HepG2 (cell line): Measurements from ENCODE around the gene HIF3A. TPM values are rescaled to one million over a fixed set of nuclear protein-coding genes. Genes with fewer than 3 reads are reported as not detected.

Experiments
- DMAP1 ChIP-seq: IDR thresholded peaks from 2 replicates; pipeline ENCODE4 v1.6.1; 2016
- HOXD1 ChIP-seq: sonication (generic); formaldehyde crosslinking; IDR thresholded peaks from 2 replicates; pipeline ENCODE4 v1.5.0; 2020; ENCODE audit warnings: missing genetic modification reagents
- MTA1 ChIP-seq: sonication (generic); formaldehyde crosslinking; IDR thresholded peaks from 2 replicates; pipeline ENCODE4 v1.4.0; 2020; ENCODE audit warnings: missing genetic modification reagents, mild to moderate bottlenecking, borderline replicate concordance
- NFE2 ChIP-seq: sonication (generic); formaldehyde crosslinking; IDR thresholded peaks from 2 replicates; pipeline ENCODE4 v1.4.0; 2020; ENCODE audit warnings: missing genetic modification reagents
- TCF7 ChIP-seq: sonication (generic); IDR thresholded peaks from 2 replicates; pipeline ENCODE4 v1.6.1; 2016; ENCODE audit warnings: antibody characterized with exemption, low read depth
- ZBTB3 ChIP-seq: sonication (generic); formaldehyde crosslinking; IDR thresholded peaks from 2 replicates; pipeline ENCODE4 v1.4.0; 2020; ENCODE audit warnings: low read depth, mild to moderate bottlenecking, moderate library complexity, missing genetic modification reagents, borderline replicate concordance
- ZNF12 ChIP-seq: sonication (generic); formaldehyde crosslinking; IDR thresholded peaks from 2 replicates; pipeline ENCODE4 v1.5.0; 2020; ENCODE audit warnings: missing genetic modification reagents
- ZNF136 ChIP-seq: sonication (generic); formaldehyde crosslinking; IDR thresholded peaks from 2 replicates; pipeline ENCODE4 v1.8.1; 2022; ENCODE audit warnings: low read depth, mild to moderate bottlenecking, moderate library complexity, missing genetic modification reagents
- ZNF350 ChIP-seq: sonication (generic); formaldehyde crosslinking; IDR thresholded peaks from 2 replicates; pipeline ENCODE4 v1.4.0; 2020; ENCODE audit warnings: mild to moderate bottlenecking, low read depth, missing genetic modification reagents, borderline replicate concordance
- ZNF44 ChIP-seq: sonication (generic); formaldehyde crosslinking; IDR thresholded peaks from 2 replicates; pipeline ENCODE4 v1.5.1; 2020; ENCODE audit warnings: mild to moderate bottlenecking, missing genetic modification reagents
- ZNF530 ChIP-seq: sonication (generic); formaldehyde crosslinking; IDR thresholded peaks from 2 replicates; pipeline ENCODE4 v1.5.0; 2020; ENCODE audit warnings: low read depth, mild to moderate bottlenecking, missing genetic modification reagents
- ZNF567 ChIP-seq: sonication (generic); formaldehyde crosslinking; IDR thresholded peaks from 2 replicates; pipeline ENCODE4 v1.8.1; 2023; ENCODE audit warnings: mild to moderate bottlenecking, missing genetic modification reagents, borderline replicate concordance
- ZNF816 ChIP-seq: sonication (generic); formaldehyde crosslinking; IDR thresholded peaks from 2 replicates; pipeline ENCODE4 v1.8.0; 2022; ENCODE audit warnings: missing genetic modification reagents, mild to moderate bottlenecking, borderline replicate concordance
- polyA plus RNA-seq, 8 experiments: library from polyadenylated mRNA; depleted of rRNA in 3 of 8; stranded (reverse) in 7 of 8; unstranded in 1 of 8; fragments of >200 nt; fragmentation: Illumina TruSeq in 4 of 8; extraction: Trizol in 4 of 8; gene quantifications; 2 replicates each; pipeline versions ENCODE4 v1.2.1 to v1.2.3, GENCODE V29; 2011 to 2016; ENCODE audit warnings: low read depth in 4 of 8, missing spikeins in 1 of 8, mixed read lengths in 1 of 8; ENCODE audit not compliant: insufficient read depth in 1 of 8
- total RNA-seq, 5 experiments: library from RNA; depleted of rRNA; stranded (reverse); fragments of >200 nt; fragmentation: Illumina TruSeq; extraction: Trizol; gene quantifications; 2 replicates each; pipeline ENCODE4 v1.2.3, GENCODE V29; 2016; ENCODE audit warnings: low read depth in 1 of 5
- TF ChIP-seq, protein P1 (sequence below): IDR thresholded peaks from 2 replicates; pipeline ENCODE4 v1.6.1; 2016
- TF ChIP-seq, protein P2 (sequence below): IDR thresholded peaks from 2 replicates; pipeline ENCODE4 v1.6.1; 2016; ENCODE audit warnings: missing compliant biosample characterization, missing genetic modification reagents, borderline replicate concordance
- TF ChIP-seq, protein P3 (sequence below): sonication (generic); formaldehyde crosslinking; IDR thresholded peaks from 2 replicates; pipeline ENCODE4 v1.4.0; 2020; ENCODE audit warnings: missing genetic modification reagents, low read depth, mild to moderate bottlenecking, borderline replicate concordance
- TF ChIP-seq, protein P4 (sequence below): sonication (generic); formaldehyde crosslinking; IDR thresholded peaks from 2 replicates; pipeline ENCODE4 v1.5.0; 2020; ENCODE audit warnings: mild to moderate bottlenecking, missing genetic modification reagents, borderline replicate concordance

The HIF3A gene
- total and polyA plus RNA-seq, 2 of the 13 experiments (the other 11 are each of a cell fraction or from before 2014, with no cell fraction given), result 0.09 to 0.22 TPM

DNA sequence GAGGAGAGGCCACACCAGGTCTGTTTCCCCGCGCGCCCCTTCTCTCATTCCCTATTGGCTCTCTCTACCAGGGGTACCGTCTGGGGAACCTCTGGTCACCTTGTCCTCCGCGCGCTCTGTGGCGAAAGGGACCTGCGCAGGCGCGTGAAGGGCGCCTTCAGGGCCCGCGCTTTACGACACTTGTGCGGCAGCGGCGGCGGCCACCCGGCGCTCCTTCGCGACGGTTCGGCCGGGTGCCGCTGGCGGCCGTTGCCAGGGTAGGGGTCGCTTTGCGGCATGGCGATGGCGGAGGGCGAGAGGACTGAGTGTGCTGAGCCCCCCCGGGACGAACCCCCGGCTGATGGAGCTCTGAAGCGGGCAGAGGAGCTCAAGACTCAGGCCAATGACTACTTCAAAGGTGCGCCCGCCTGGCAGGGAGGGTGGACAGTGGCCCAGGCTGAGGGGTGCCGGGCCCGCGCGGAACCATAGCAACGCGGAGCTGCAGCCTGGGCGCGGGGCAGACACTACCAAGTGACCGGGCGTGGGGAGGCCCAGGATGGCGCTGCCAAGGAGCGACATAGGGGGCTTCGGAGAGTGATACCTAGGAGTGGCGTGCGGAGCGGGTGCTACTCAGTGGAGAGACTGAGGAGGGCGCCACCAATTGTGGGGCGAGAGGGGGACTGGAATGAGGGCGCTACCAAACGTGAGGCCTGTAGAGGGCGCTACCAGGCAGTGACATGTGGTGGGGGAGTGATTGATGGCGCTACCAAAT lies 50.2 kb downstream of the HIF3A start, which contains the start of gene PPP5C (continued):
- TF ChIP-seq HOXD1 (CRISPR knock-in tag), result peak; percentile 70
- TF ChIP-seq DMAP1 (CRISPR knock-in tag), result peak; percentile 81
- TF ChIP-seq, protein P1, sequence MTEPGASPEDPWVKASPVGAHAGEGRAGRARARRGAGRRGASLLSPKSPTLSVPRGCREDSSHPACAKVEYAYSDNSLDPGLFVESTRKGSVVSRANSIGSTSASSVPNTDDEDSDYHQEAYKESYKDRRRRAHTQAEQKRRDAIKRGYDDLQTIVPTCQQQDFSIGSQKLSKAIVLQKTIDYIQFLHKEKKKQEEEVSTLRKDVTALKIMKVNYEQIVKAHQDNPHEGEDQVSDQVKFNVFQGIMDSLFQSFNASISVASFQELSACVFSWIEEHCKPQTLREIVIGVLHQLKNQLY, result 0 out of 2 replicates have a peak, but pooled peaks have one; percentile 7
- TF ChIP-seq ZNF136 (CRISPR knock-in tag), result peak; percentile 67; the same call in 1 of the 2 replicates
- TF ChIP-seq, protein P2, sequence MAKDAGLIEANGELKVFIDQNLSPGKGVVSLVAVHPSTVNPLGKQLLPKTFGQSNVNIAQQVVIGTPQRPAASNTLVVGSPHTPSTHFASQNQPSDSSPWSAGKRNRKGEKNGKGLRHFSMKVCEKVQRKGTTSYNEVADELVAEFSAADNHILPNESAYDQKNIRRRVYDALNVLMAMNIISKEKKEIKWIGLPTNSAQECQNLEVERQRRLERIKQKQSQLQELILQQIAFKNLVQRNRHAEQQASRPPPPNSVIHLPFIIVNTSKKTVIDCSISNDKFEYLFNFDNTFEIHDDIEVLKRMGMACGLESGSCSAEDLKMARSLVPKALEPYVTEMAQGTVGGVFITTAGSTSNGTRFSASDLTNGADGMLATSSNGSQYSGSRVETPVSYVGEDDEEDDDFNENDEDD (CRISPR knock-in tag), result peak; percentile 63; the same call in 1 of the 2 replicates
- 0 out of 2 replicates have a peak, but pooled peaks have one; percentile 39 for TF ChIP-seq ZNF44 (CRISPR knock-in tag)
- 0 out of 2 replicates have a peak, but pooled peaks have one; percentile 71 for TF ChIP-seq ZNF567 (CRISPR knock-in tag)
- TF ChIP-seq NFE2 (CRISPR knock-in tag), result 0 out of 2 replicates have a peak, but pooled peaks have one; percentile 17
- peak; percentile 28; the same call in 1 of the 2 replicates for TF ChIP-seq ZNF12 (CRISPR knock-in tag)
- TF ChIP-seq, protein P3, sequence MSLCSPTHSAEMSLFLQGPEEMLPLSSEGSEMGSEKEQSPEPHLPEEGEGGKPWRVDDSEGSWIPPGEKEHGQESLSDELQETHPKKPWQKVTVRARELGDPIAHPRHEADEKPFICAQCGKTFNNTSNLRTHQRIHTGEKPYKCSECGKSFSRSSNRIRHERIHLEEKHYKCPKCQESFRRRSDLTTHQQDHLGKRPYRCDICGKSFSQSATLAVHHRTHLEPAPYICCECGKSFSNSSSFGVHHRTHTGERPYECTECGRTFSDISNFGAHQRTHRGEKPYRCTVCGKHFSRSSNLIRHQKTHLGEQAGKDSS (CRISPR knock-in tag), result no peak
- TF ChIP-seq ZBTB3 (CRISPR knock-in tag), result 0 out of 2 replicates have a peak, but pooled peaks have one; percentile 16
- TF ChIP-seq, protein P4, sequence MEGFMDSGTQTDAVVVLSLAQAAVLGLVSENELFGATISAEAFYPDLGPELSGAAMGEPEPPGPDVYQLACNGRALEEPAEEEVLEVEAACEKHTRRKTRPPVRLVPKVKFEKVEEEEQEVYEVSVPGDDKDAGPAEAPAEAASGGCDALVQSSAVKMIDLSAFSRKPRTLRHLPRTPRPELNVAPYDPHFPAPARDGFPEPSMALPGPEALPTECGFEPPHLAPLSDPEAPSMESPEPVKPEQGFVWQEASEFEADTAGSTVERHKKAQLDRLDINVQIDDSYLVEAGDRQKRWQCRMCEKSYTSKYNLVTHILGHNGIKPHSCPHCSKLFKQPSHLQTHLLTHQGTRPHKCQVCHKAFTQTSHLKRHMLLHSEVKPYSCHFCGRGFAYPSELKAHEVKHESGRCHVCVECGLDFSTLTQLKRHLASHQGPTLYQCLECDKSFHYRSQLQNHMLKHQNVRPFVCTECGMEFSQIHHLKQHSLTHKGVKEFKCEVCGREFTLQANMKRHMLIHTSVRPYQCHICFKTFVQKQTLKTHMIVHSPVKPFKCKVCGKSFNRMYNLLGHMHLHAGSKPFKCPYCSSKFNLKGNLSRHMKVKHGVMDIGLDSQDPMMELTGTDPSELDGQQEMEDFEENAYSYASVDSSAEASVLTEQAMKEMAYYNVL (CRISPR knock-in tag), result peak; percentile 61; the same call in 1 of the 2 replicates
- no peak for TF ChIP-seq ZNF530 (CRISPR knock-in tag)
- 0 out of 2 replicates have a peak, but pooled peaks have one; percentile 39 for TF ChIP-seq ZNF816 (CRISPR knock-in tag)
- TF ChIP-seq ZNF350 (CRISPR knock-in tag), result peak; percentile 57; the same call in 1 of the 2 replicates
- TF ChIP-seq TCF7, result no peak
- peak; percentile 67; the same call in 1 of the 2 replicates for TF ChIP-seq MTA1 (CRISPR knock-in tag)
